ENCODE measurements around the gene WSCD2.

The WSCD2 gene

GRCh38 chr12:108285016-108285415 is 155.9 kb downstream of the WSCD2 start:
- H3K4me3 Mint-ChIP-seq: no peak overlapping the region

GRCh38 chr12:108287227-108287626 is 158.1 kb downstream of the WSCD2 start:
- Mint-ChIP-seq H3K36me3 (no peaks in the 10 kb centered on the region), H3K4me3 (no peak overlapping the region), H3K27me3 (peaks cover 4% of the 10 kb centered on the region), H3K4me1 (peaks cover 5% of the 10 kb centered on the region), H3K27ac (no peak overlapping the region), H3K9me3 (no peaks in the 10 kb centered on the region)

More at GRCh38 chr12:108285016-108285415, 155.9 kb downstream of the WSCD2 start:
- Mint-ChIP-seq H3K9me3 (no peaks in the 10 kb centered on the region), H3K27ac (no peak overlapping the region), H3K4me1 (peaks cover 5% of the 10 kb centered on the region), H3K27me3 (peaks cover 4% of the 10 kb centered on the region), H3K36me3 (no peaks in the 10 kb centered on the region)

GRCh38 chr12:108289350-108290161 is 160.5 kb downstream of the WSCD2 start:
- Mint-ChIP-seq H3K9me3 (no peaks in the 10 kb centered on the region), H3K36me3 (no peaks in the 10 kb centered on the region), H3K4me1 (no peaks in the 10 kb centered on the region), H3K4me3 (no peak overlapping the region), H3K27me3 (no peaks in the 10 kb centered on the region), H3K27ac (no peak overlapping the region)

- Mint-ChIP-seq H3K36me3 (no peaks in the 10 kb centered on the region), H3K4me1 (peaks cover 8% of the 10 kb centered on the region), H3K4me3 (no peak overlapping the region), H3K27me3 (no peaks in the 10 kb centered on the region), H3K9me3 (no peaks in the 10 kb centered on the region), H3K27ac (no peak overlapping the region)
Observed at GRCh38 chr12:108295641-108296040, 166.6 kb downstream of the WSCD2 start.

GRCh38 chr12:108296945-108297344 is 167.9 kb downstream of the WSCD2 start:
- H3K27me3 Mint-ChIP-seq: no peaks in the 10 kb centered on the region
- H3K4me3 Mint-ChIP-seq: no peak overlapping the region
- no peak overlapping the region for H3K27ac Mint-ChIP-seq
- H3K4me1 Mint-ChIP-seq: peaks cover 15% of the 10 kb centered on the region
- no peaks in the 10 kb centered on the region for H3K9me3 Mint-ChIP-seq
- H3K36me3 Mint-ChIP-seq: no peaks in the 10 kb centered on the region

- Mint-ChIP-seq H3K27ac (no peak overlapping the region), H3K4me3 (no peak overlapping the region), H3K27me3 (no peaks in the 10 kb centered on the region)
Observed at GRCh38 chr12:108297424-108297823, 168.3 kb downstream of the WSCD2 start.

GRCh38 chr12:108297895-108298760 is 169.0 kb downstream of the WSCD2 start:
- Mint-ChIP-seq H3K9me3 (no peaks in the 10 kb centered on the region), H3K4me1 (peaks cover 16% of the 10 kb centered on the region), H3K27me3 (no peaks in the 10 kb centered on the region), H3K27ac (no peak overlapping the region), H3K36me3 (no peaks in the 10 kb centered on the region), H3K4me3 (peak overlapping the region; percentile 15)

More at GRCh38 chr12:108297424-108297823, 168.3 kb downstream of the WSCD2 start:
- Mint-ChIP-seq H3K36me3 (no peaks in the 10 kb centered on the region), H3K4me1 (peaks cover 16% of the 10 kb centered on the region), H3K9me3 (no peaks in the 10 kb centered on the region)

- Mint-ChIP-seq H3K27ac (no peak overlapping the region), H3K9me3 (no peaks in the 10 kb centered on the region), H3K4me3 (no peak overlapping the region), H3K27me3 (no peaks in the 10 kb centered on the region), H3K4me1 (peaks cover 16% of the 10 kb centered on the region), H3K36me3 (no peaks in the 10 kb centered on the region)
Observed at GRCh38 chr12:108298761-108299275, 169.7 kb downstream of the WSCD2 start.

- peaks cover 16% of the 10 kb centered on the region for H3K4me1 Mint-ChIP-seq
- no peak overlapping the region for H3K4me3 Mint-ChIP-seq
- no peak overlapping the region for H3K27ac Mint-ChIP-seq
- no peaks in the 10 kb centered on the region for H3K36me3 Mint-ChIP-seq
- H3K27me3 Mint-ChIP-seq: peaks cover 2% of the 10 kb centered on the region
- no peaks in the 10 kb centered on the region for H3K9me3 Mint-ChIP-seq
Observed at GRCh38 chr12:108299516-108299915, 170.4 kb downstream of the WSCD2 start.
